Suprapubic skin (tissue), 3 donors: Measurements from ENCODE around the gene SEMA6B.

Experiments used
- POLR2A ChIP-seq, 2 donors: fragments of 450-650 bp; IDR thresholded peaks; one replicate each; pipeline ENCODE4 v1.6.1; 2017; ENCODE audit warnings: antibody characterized with exemption in 2 of 2, mild to moderate bottlenecking in 2 of 2, moderate library complexity in 2 of 2
- TF ChIP-seq, protein P1 (sequence below), 2 donors: fragments of 200-600 bp in 1 of 2; fragments of 450-650 bp in 1 of 2; sonication (generic) in 1 of 2; IDR thresholded peaks; one replicate each; pipeline ENCODE4 v1.5.1; 2016 to 2019; ENCODE audit warnings: antibody characterized with exemption in 2 of 2, mild to moderate bottlenecking in 1 of 2, moderate library complexity in 1 of 2

DNA sequence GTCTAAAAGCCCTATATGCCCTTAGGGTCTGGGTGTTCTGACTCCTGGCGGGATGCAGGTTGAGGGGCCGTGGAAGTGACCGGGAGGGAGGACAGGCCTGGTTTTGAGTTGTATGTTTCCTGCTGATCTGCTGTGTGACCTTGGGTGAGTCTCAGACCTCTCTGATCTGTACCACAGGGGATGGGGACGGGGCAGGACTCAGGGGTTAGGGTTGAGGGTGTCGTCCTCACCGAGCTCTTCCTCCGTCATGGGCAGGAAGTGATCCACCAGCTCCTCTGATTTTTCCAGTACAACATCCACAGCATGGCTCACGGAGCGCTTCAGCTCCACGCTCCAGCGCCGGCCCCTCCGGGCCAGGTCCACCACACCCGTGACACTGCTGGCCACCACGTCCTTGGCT lies 30.6 kb downstream of the SEMA6B start:
- TF ChIP-seq, protein P1, sequence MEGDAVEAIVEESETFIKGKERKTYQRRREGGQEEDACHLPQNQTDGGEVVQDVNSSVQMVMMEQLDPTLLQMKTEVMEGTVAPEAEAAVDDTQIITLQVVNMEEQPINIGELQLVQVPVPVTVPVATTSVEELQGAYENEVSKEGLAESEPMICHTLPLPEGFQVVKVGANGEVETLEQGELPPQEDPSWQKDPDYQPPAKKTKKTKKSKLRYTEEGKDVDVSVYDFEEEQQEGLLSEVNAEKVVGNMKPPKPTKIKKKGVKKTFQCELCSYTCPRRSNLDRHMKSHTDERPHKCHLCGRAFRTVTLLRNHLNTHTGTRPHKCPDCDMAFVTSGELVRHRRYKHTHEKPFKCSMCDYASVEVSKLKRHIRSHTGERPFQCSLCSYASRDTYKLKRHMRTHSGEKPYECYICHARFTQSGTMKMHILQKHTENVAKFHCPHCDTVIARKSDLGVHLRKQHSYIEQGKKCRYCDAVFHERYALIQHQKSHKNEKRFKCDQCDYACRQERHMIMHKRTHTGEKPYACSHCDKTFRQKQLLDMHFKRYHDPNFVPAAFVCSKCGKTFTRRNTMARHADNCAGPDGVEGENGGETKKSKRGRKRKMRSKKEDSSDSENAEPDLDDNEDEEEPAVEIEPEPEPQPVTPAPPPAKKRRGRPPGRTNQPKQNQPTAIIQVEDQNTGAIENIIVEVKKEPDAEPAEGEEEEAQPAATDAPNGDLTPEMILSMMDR (IDR thresholded peaks at IDR 0.05), result no peak
- TF ChIP-seq POLR2A (IDR thresholded peaks at IDR 0.05), result no peak
